ENCODE data around the gene STON1. TPM values are rescaled to one million over a fixed set of nuclear protein-coding genes. Genes with fewer than 3 reads are reported as not detected.
A peak's percentile ranks its signal among the peaks of the same experiment; 100 is the strongest.
"Not testable (repeated sequence)": the region's sequence is repeated elsewhere in the genome, so short reads cannot be mapped to it uniquely, and the experiment has no call there.

The STON1 gene, protein sequence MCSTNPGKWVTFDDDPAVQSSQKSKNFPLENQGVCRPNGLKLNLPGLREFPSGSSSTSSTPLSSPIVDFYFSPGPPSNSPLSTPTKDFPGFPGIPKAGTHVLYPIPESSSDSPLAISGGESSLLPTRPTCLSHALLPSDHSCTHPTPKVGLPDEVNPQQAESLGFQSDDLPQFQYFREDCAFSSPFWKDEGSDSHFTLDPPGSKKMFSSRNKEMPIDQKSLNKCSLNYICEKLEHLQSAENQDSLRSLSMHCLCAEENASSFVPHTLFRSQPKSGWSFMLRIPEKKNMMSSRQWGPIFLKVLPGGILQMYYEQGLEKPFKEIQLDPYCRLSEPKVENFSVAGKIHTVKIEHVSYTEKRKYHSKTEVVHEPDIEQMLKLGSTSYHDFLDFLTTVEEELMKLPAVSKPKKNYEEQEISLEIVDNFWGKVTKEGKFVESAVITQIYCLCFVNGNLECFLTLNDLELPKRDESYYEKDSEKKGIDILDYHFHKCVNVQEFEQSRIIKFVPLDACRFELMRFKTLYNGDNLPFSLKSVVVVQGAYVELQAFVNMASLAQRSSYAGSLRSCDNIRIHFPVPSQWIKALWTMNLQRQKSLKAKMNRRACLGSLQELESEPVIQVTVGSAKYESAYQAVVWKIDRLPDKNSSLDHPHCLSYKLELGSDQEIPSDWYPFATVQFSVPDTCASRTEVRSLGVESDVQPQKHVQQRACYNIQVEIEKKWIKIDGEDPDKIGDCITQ
- total RNA-seq, result 1.0 and 6.8 TPM in 2 replicates

DNA sequence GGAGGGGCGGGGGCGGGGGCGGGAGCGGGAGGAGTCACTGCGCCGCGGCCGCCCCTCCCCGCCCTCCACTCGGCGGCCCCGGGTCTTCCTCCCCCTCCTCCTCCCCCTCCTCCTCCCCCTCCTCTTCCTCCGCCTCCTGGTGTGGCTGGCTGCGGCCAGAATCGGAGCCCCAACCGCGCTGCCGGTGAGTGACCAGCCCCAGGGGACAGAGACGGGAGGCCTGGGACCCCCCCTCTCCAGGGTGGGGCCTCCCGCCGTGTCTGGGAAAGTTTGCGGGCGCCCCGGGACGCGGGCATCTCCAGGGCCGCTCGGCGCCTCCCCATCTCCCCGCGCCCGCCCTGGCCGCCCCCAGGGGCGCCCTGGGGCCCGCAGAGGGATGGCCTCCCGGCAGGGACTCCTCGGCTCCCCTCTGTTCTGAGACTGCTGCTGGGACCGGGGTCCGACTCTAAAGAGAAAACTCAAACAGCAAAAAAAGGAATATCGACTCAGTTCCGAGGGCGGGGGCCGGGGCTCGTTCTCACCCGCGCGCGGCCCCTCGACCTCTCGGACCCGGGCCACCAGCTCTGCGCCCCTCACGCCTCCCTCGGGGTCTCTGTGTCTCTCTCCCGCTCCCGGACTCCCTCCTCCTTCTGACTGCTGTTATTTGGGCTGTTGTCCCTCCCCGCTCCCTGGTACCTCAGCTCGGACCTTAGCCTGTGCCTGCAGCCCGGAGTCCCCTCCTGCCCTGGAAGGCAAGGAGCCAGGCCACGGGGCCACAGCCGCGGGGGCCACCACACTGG lies at the start of gene STON1:
TSS of gene STON1 (plus strand) at position 122 of the 779 bp plus-strand sequence. CDS start 50,480 bp downstream, outside the sequence.
- no peak for DNase-seq (ENCODE audit: low read depth)

DNA sequence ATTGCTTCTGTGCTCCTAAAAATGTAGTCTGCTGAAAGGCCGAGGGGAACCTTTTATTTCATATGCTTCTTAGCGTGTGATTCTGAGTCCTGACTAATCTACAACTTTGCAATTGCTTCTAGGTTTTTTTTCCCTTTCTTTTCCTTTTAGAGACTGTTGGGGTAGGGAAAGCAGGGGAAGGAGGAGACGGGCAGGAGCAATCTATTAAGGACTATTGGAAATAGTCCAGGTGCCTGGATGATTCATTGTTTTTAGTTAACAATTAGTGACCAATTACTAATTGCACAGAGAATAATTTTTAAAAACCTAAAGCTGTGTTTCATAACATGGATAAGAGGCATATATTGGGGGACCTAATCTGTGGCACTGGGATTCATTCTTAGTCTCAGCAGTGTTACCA lies 49.4 kb upstream of the STON1 start:
- peak; percentile 72 for DNase-seq (ENCODE audit: low read depth)

DNA sequence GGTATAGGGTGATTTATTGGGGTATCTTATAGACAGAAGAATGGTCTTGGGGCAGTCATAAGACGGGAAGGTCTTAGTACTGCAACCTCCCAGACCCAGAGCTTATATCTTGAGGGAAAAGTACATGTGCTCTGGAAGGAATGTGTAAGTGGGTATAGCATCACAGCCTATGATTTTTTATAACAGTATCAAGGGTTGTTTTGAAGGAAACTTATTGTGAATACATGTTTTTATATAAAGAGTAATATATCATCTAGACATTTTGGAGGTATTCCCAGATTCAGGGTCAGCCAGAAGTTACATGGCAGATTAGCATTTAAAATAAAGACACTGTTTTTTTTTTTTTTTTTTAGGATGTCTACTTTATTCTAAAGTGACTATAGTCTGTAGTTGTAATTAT lies 47.6 kb upstream of the STON1 start:
- DNase-seq (ENCODE audit: low read depth), result no peak

DNA sequence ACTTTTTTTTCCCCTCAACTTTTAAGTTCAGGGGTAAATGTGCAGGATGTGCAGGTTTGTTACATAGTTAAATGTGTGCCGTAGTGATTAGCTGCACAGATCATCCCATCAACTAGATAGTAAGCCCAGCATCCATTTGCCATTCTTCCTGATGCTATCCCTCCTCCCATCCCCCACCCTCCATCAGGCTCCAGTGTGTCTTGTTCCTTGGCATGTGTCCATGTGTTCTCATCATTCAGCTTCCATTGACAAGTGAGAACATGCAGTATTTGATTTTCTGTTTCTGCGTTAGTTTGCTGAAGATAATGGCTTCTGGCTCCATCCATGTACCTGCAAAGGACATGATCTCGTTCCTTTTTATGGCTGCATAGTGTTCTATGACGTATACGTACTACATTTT lies 47.2 kb upstream of the STON1 start:
- no peak for DNase-seq (ENCODE audit: low read depth)

DNA sequence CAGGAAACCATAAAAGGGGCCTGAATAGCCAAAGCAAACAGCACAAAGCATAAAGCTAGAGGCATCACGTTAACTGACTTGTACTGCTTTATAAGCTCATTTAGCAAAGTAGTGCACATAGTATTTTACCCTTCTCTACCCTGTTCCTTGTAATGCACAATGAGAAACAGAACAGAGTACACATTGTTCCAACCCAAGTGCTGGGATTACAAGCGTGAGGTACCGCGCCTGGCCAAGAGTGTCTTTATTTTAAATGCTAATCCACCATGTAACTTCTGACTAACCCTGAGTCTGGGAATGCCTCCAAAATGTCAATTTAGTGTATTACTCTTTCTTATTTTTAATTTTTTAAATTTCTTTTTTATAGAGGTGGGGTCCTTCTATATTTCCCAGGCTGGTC lies 46.4 kb upstream of the STON1 start:
- DNase-seq (ENCODE audit: low read depth), result no peak

DNA sequence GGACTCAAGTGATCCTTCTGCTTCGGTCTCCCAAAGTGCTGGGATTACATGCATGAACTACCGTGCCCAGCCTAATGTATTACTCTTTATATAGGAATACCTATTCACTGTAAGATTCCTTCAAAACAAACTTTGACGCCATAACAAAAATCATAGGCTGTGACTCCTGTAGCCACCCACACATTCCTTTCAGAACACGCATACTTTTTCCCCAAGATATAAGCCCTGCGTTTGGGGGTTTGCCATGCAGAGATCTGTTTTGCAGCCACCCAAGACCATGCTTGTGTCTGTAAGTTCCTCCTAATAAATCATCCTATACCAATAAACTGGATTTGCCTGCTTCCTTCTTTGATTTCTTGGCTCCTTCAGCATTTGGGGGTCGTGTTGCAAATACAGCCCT lies 46.0 kb upstream of the STON1 start:
- no peak for DNase-seq (ENCODE audit: low read depth)

DNA sequence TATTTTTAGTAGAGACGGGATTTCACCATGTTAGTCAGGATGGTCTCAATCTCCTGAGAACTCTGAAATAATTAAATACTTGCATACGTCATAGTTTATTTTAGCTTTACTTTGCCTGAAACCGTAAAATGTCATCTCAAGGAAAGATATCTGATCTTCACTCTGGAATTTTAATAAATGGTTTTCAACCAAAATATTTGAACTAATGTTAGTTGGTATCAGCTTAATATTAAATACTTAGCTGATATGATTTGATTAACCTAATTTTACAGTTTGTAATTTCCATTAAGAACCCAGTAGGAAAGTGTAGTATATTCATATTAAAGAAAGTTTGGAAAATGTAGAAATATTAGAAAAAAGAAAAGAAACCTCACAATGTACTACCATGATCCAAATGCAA lies 41.4 kb upstream of the STON1 start:
- DNase-seq (ENCODE audit: low read depth), result no peak

DNA sequence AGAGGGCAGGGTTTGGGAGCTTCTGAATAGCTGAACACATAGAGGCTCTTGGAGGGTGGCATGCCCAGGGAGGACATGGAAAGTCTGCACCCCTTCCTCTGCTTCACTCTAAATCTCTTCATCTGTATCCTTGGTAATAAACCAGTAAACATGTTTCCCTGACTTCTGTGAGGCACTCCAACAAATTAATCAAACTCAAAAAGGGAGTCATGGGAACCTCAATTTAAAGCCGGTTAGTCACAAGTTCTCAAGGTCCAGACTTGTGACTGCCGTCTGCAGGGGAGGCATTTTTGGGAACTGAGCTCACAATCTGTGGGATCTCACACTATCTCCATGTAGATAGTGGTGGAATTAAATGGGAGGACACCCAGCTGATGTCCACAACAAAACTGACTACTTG lies 33.1 kb upstream of the STON1 start:
- DNase-seq (ENCODE audit: low read depth), result peak; percentile 16

DNA sequence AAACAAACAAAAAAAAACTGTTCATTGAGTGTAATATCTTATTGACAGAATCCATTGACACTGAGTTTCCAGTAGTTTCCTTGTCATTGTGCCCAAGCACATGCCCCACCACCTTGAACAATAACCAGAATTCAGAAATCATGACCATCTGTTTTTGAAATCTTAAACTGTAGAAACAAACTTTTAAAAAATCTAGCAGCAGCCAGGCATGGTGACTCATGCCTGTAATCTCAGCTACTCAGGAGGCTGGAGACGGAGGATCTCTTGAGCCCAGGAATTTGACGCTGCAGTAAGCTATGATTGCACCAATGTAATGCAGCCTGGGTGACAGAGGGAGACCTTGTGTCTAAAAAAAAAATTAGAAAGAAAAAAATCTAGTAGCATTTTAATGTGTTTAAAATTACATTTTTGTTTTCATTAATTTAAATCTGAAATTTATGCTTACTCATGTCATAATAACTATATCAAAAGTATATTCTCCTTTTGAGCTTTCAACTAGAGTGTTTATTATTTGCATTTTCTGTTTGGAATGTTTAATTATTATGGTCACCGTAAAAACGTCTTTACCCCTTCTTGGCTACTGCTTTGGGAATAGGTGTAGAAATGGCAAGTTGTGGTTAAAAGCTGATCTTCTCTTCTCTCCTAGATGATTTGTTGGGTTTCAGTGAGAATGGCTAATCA lies 25.2 kb upstream of the STON1 start:
- DNase-seq (ENCODE audit: low read depth), result no peak

DNA sequence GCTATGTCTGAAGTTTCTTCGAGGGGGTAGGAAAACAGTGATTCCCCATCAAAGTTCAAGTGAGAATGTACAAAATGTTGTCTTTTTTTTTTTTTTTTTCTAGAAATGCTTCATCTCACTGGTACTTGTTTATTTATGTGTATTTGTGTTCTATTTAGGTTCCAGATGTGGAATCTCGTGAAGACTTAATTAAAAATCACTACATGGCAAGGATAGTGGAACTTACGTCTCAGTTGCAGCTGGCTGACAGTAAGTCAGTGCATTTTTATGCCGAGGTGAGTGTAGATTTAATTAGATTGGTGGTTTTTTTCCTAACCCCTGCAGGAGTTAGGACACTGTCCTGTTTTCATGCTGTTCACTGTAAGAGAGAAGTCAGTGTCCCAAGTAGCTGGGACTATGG lies 22.8 kb upstream of the STON1 start:
- no peak for DNase-seq (ENCODE audit: low read depth)

DNA sequence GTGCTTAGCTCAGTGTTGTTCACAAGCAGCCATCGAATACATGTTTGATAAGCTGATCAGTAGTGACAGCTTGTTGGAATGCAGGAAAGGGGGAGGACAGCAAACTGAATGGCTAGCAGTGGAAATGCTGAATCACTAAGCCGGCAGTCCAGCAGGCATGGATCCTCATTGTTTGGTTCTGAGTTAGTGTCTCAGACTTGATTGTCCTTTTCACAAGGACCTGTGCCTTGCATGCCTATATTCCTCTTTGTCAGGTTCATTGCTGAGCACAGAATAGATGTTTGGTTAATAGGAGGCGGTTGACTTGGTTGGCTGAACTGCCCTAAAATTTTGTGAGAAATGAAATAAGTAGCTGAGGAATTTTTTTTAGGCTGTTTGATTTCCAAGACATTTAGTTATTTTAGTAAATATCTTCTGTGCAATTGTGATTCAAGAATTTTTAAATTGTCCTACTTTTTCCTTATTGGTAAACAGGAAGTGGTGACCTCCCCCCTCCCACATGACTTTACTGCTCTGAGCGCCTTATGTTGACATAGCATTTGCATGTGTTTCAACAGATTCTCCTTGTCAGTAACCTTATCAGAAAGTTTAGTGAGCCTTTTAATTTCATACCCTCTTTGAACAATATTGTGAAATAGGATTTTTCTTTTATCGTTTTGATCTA lies 21.4 kb upstream of the STON1 start:
- DNase-seq (ENCODE audit: low read depth), result peak; percentile 64

DNA sequence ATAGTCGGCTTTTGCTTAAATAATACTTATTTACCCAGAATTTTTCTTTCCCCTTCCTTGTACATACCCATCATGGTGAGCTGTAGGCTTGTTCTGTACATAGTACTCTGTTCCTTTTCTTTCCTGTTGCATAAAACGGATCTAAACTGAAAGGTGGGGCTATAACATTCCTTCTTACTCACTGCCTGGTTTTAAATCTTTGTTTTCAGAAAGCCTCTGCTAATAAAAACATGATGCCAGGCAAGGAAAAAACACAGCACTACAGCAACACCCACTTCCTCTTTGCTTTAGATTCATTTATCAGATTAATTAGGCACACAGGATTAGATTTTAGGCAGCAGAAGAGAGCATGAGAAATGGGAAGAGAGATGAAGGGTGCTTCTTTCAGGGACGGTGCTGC lies 19.6 kb upstream of the STON1 start:
- DNase-seq (ENCODE audit: low read depth), result peak; percentile 81

DNA sequence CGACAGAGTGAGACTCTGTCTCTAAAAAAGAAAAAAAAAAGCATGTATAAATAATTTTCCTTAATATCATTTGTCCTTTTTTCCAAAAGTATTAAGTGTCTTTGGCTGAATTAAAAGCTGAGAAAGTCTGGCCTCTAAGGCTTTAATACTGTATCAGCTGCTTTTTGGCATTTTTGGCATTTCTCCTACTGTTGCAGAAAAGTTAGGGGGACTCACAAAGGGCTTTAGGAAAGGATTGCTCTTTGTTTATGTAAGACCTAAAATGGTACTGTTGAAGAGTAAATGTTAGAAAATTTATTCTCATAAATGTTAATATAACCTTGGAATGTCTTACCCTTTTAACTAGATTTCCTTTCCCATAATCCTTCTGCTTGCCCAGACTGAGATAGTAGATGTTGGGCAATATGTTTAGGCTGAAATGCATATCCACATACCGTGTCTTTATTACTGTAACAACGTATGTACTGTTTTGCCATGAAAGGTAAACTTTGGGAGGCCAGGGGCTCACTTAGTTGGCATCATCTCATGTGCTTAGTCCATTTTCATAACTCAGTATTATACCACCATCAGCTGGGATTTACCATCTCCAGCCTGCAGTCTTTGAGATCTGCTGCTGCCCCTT lies 18.0 kb upstream of the STON1 start:
- no peak for DNase-seq (ENCODE audit: low read depth)

DNA sequence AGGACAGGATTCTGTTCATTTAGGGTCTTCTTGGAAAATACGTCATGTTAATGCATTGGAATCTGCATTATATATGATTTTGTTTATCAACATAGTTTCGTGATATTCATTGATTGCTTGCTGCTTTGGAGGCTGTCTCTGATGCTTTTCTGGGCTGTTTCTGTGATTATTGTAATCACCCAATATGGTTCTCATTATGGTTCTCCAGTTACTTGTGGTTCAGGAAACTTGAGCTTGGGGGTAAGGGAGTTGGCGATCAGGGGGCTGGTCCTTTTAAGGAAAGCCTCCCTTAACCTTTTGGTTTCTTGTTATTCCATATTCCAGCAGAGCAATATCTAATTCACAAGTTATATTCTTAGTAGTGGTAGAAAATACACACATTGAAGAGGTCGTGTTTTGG lies 17.4 kb upstream of the STON1 start:
- no peak for DNase-seq (ENCODE audit: low read depth)

DNA sequence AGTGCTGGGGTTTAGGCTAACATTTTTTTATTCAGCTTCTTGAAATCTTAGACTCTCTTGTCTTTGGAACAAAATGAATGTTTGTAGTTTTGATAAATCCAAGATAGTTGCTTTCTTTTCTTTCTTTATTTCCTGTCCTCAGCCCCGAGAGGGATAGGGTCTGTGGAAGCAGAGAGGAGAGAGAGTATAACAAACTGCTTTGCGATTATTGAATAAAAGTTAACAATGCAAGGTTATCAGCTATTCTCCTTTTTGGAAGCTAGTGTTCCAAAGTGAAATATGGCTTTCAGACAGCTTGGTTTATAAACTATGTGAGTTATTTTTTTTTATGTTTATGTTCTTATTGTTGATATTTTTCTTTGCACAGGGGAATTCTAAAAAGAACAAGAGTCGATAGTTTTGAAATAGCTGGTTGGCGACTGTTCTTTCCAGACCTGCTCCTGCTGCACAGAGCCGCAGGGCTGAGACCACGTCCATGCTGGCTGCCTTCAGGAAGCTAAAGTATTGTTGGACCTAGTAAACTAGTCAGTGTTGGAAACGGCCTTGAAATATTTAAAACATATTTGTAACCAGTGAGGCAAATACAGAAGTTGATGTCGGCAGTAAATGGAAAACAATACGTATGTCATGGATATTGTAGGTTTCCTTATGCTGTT lies 15.5 kb upstream of the STON1 start:
- DNase-seq (ENCODE audit: low read depth), result no peak

DNA sequence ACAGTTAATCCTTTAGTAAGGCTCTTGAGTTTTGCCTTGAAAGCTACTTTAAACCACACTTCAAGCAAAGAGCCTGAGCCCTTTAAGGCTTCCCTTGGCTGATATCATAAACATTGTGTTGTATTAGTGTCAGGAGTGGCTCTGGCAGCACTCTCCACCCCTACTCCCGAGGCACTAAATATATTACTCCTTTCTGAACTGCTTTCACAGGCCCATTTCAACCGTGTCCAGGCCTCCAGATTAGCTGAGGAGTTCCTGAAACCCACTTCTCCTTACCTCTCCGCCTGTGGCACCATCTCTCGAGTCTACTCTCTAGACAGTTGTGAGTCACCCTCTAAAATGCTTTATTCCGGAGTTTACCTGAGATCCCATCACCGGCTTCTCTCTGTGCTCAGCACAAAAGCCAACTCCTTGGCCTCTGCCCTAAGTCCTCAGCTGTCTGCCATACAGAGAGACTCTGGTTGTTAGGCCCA lies 14.4 kb upstream of the STON1 start:
- no peak for DNase-seq (ENCODE audit: low read depth)

DNA sequence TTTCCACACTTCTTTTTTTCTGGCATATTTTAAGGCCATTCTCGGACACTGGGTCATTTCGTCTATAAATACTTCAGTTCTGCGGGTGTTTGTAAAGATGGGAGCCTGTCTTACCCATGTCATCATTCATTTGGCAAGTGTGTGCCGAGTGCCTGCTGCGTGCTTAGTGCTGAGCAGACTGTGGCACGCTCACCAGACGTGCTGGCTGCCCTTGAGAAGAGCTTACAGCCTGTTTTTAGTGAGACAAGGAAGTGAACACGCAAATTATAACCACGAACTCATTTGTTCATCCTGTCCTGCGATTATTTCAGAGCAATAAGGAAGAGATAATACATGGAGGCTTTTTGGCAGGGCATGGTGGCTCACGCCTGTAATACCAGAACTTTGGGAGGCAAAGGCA lies 10.4 kb upstream of the STON1 start:
- DNase-seq (ENCODE audit: low read depth), result no peak

DNA sequence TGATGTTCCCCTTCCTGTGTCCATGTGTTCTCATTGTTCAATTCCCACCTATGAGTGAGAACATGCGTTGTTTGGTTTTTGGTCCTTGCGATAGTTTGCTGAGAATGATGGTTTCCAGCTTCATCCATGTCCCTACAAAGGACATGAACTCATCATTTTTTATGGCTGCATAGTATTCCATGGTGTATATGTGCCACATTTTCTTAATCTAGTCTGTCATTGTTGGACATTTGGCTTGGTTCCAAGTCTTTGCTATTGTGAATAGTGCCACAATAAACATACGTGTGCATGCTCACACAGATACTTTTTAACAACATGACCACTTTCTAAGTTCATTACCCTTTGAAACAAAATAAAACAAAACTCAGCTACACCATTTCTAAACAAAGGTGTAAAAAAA lies 5.2 kb upstream of the STON1 start:
- not testable (repeated sequence) for DNase-seq (ENCODE audit: low read depth)

DNA sequence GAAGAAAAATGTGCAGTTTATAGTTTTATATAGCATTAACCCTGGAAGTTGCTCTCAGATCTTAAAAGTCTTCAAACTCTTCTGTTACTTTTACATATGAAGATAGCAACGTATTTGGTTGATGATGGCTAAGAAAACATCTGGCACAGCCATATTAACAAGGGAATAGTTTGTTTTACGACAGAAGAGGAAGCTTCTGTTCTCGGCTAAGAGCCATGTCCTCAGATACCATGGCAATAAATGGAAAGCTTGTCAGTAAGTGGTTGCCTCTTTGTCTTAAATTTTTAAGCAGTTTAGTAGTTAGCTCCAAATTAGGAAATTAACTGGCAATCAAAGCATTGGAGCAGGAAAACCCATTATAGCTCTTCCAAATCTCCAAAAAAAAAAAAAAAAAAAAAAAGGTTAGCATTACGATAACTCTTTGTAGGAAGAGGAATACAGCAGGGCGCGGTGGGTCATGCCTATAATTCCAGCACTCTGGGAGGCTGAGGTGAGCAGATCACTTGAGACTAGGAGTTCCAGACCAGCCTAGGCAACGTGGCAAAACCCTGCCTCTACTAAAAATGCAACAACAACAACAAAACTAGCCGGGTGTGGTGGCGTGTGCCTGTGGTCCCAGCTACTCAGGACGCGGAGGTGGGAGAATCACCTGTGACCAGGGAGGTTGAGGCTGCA lies 4.5 kb upstream of the STON1 start:
- no peak for DNase-seq (ENCODE audit: low read depth)
